Gastrocnemius medialis (tissue), 4 donors: ENCODE measurements around the gene MTTP.

ENCODE experiments used
- CTCF ChIP-seq, 5 experiments: fragments of 450-650 bp in 3 of 5; fragments of 200-600 bp in 2 of 5; sonication (generic) in 2 of 5; IDR thresholded peaks in 4 of 5; conservative IDR thresholded peaks in 1 of 5; 1 replicate in 4 of 5; 2 replicates in 1 of 5; pipeline ENCODE4 v1.5.1; 2016 to 2019; ENCODE audit warnings: antibody characterized with exemption in 5 of 5, mild to moderate bottlenecking in 3 of 5, moderate library complexity in 3 of 5
- POLR2A ChIP-seq, 2 donors: fragments of 450-650 bp; IDR thresholded peaks; one replicate each; pipeline ENCODE4 v1.6.1; 2017; ENCODE audit warnings: antibody characterized with exemption in 2 of 2, mild to moderate bottlenecking in 2 of 2, moderate library complexity in 2 of 2

- TF ChIP-seq CTCF (IDR thresholded peaks at IDR 0.05 in 4 of 5, conservative IDR thresholded peaks at IDR 0.05 in 1 of 5) (no peak), POLR2A (IDR thresholded peaks at IDR 0.05) (no peak)
Measured at GRCh38 chr4:99668472-99668871, 93.8 kb downstream of the MTTP start.
